ENCODE results near the gene CAND2.

Gene CAND2

DNA sequence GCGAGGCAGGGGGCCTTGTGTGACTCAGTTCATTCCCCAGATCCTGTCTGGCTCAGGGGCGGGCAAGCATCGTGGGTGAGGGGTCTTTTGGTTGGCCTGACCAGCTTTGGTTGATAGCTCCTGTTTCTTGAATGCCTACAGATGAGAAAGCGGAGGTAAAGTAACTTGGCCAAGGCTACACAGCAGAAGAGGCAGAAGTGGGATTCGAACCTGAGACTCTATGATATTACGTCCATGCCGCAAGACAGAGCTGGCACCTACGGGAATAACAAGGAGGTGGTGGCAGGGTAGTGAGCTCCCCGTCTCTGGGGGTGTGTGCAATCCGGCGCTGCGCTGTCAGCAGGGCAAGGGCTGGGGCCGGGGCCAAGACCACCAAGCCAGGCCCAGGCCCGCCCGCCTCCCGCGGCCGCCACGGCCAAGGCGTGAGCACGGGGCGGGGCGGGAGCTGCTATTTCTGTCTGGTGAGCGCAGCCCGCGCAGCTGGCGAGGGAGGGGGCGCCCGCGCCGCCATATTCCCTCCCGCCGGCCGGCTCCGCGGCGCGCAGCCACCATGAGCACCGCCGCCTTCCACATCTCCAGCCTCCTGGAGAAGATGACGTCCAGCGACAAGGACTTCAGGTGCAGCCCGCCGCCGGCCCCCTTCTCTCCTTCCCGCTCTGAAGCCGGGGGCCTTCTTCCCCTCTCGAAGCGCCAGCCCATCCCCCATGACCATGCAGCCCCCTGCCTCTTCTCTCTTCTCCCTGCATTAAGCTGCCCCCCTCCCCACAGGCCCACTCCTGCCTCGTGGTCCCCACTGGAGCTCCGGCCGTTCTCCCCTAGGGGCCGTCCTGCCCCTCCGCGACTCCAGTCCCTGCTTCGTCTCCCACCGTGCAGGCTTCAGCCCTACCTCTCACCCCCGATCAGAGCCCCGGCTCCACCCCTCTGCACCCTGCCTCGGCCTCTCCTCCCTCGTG lies at the start of gene CAND2:
Gene CAND2 (plus strand): TSS at position 510 of the 953 bp plus-strand sequence. CDS start 41 bp downstream, at position 551.
- H3K9me3 Mint-ChIP-seq: no peaks in the 10 kb centered on the region
- DNase-seq (peak; percentile 17), ATAC-seq (replicated peaks) (peak; percentile 69 to 76)
- H3K4me1 Mint-ChIP-seq: peaks cover 15 to 31% of the 10 kb centered on the region in 2 donors
- peak within 1 kb of the TSS; percentile 75 for H3K27ac Mint-ChIP-seq
- peaks cover 0 to 3% of the 10 kb centered on the region in 2 donors for H3K36me3 Mint-ChIP-seq
- peak within 1 kb of the TSS; percentile 80 to 87 for H3K4me3 Mint-ChIP-seq
- H3K27me3 Mint-ChIP-seq: peaks cover 12 to 22% of the 10 kb centered on the region in 2 donors

DNA sequence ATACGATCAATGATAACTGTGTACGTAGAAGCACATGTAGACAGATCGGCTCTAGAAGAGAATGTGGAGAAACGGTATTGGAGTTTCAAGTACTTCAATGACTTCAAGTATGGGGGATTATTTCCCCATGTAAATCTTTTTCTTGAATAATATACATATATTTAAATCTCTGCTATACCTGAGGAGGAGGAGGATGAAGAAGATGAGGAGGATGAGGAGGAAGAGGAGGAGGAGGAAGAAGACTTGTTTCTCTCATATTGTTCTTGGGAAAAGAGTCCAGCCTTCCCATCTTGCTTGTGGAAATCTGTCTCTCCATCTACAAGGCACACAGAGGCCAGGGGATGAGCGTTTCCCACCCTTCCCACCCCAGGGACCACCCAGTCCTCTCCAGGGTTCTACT lies 48.0 kb upstream of the CAND2 start:
- Mint-ChIP-seq H3K27me3 (peaks cover 9 to 19% of the 10 kb centered on the region in 2 donors), H3K4me3 (no peak overlapping the region), H3K9me3 (no peaks in the 10 kb centered on the region), H3K4me1 (peaks cover 25 to 30% of the 10 kb centered on the region in 2 donors), H3K27ac (peak overlapping the region; percentile 34), H3K36me3 (no peaks in the 10 kb centered on the region)
- DNase-seq (no peak), ATAC-seq (replicated peaks) (no peak)

DNA sequence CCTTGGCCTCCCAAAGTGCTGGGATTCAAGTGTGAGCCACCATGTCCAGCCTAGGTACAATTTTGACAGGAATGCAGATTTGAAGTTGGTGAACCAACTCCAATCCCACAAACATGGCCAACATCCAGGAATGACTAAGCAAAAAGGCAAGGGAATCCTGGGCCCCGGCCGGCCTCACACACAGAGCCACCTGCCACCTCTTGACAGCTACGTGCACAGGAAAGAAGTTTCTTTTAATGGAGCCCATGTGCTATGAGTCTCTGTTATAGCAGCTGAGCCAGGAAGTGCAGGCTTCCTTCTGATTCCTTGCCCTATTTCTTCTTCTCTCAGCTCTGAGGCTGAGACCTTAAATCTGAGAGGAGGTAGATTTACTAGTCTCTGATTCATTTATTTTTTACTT lies 46.3 kb upstream of the CAND2 start:
- peaks cover 28 to 36% of the 10 kb centered on the region in 2 donors for H3K4me1 Mint-ChIP-seq
- peaks cover 8 to 20% of the 10 kb centered on the region in 2 donors for H3K27me3 Mint-ChIP-seq
- H3K36me3 Mint-ChIP-seq: no peaks in the 10 kb centered on the region
- peak; percentile 25 to 26 for ATAC-seq (replicated peaks)
- no peak overlapping the region for H3K4me3 Mint-ChIP-seq
- H3K9me3 Mint-ChIP-seq: no peaks in the 10 kb centered on the region
- peak overlapping the region; percentile 62 for H3K27ac Mint-ChIP-seq
- no peak for DNase-seq

DNA sequence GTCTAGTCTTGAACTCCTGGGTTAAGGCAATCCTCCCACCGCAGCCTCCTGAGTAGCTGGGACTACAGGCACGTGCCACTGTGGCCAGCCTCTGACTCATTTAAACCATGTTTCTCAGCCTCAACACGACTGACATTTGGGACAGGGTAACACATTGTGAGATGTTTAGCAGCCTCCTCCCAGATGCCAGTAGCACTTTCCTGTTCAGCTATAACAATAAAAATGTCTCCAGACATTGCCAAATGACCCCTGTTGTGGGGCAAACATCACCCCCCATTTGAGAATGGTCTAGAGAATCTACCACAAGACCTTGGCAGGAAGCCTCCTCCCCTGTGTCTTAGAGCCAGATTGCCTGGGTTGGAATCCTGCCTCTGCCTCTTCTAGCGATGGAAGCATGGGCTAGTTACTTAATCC lies 45.8 kb upstream of the CAND2 start:
- no peaks in the 10 kb centered on the region for H3K9me3 Mint-ChIP-seq
- peak; percentile 78 to 82 for ATAC-seq (replicated peaks)
- peak; percentile 23 for DNase-seq
- H3K4me3 Mint-ChIP-seq: no peak overlapping the region
- no peaks in the 10 kb centered on the region for H3K36me3 Mint-ChIP-seq
- peaks cover 28 to 36% of the 10 kb centered on the region in 2 donors for H3K4me1 Mint-ChIP-seq
- peak overlapping the region; percentile 62 for H3K27ac Mint-ChIP-seq
- H3K27me3 Mint-ChIP-seq: peaks cover 9 to 24% of the 10 kb centered on the region in 2 donors

DNA sequence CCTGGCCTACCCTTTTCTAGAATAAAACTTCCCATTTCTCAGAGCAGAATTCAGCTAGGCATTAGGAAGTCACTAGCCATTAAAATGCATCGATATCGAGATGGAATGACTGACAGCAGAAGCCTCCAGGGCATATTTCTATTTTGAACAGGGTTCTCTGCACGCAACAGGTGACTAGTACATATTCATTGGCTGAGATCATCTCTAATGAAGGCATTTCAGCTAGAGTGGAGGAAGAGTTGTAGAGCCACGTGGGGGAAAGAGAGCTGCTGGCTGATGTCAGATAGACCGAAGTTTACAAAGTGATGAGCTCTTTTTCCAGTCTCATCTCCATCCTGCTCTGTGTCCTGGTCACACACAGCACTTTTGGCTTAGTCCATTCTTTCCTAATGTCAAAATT lies 44.9 kb upstream of the CAND2 start:
- H3K4me3 Mint-ChIP-seq: no peak overlapping the region
- H3K4me1 Mint-ChIP-seq: peaks cover 28 to 36% of the 10 kb centered on the region in 2 donors
- no peak for DNase-seq
- H3K27me3 Mint-ChIP-seq: peaks cover 14 to 28% of the 10 kb centered on the region in 2 donors
- no peak for ATAC-seq (replicated peaks)
- no peak overlapping the region for H3K27ac Mint-ChIP-seq
- H3K9me3 Mint-ChIP-seq: no peaks in the 10 kb centered on the region
- no peaks in the 10 kb centered on the region for H3K36me3 Mint-ChIP-seq

DNA sequence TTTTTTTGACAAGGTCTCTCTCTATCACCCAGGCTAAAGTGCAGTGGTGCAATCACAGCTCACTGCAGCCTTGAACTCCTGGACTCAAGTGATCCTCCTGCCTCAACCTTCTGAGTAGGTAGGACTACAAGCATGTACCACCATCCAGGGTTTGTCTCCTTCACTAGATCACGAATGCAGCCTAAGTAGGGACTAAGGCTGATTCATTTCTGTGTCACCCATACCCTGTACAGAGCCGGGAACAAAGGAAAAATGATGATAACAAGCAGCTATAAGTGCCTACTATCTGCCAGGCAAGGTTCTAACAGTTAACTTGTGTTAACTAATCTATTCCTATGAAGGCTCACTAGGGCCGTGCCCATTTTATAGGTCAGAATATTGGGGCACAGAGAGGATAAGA lies 44.4 kb upstream of the CAND2 start:
- H3K9me3 Mint-ChIP-seq: no peaks in the 10 kb centered on the region
- H3K36me3 Mint-ChIP-seq: peaks cover 0 to 1% of the 10 kb centered on the region in 2 donors
- peaks cover 30 to 36% of the 10 kb centered on the region in 2 donors for H3K4me1 Mint-ChIP-seq
- H3K27me3 Mint-ChIP-seq: peaks cover 18 to 28% of the 10 kb centered on the region in 2 donors
- no peak overlapping the region for H3K27ac Mint-ChIP-seq
- DNase-seq (no peak), ATAC-seq (replicated peaks) (no peak)
- no peak overlapping the region for H3K4me3 Mint-ChIP-seq

DNA sequence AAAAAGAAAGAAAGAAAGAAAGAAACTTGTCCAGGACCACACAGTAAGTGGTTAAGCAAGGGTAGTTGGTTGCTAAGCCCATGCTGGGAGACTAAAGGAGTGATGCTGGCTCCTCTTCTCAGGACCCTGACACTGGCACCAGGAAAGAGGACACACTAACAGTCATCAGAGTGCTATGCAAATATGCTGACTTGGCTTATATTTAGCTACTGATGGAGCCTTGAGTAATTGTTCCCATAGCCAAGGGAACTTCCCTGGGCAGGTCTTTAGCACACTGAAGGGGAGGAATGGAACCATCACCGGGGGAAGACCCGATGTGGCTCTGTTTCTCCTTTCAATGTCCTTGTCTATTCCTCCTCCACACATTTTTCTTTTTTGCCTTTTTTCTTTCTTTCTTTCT lies 43.7 kb upstream of the CAND2 start:
- no peak overlapping the region for H3K4me3 Mint-ChIP-seq
- ATAC-seq (replicated peaks): peak; percentile 29 to 67
- peak; percentile 11 for DNase-seq
- H3K27me3 Mint-ChIP-seq: peaks cover 18 to 26% of the 10 kb centered on the region in 2 donors
- H3K36me3 Mint-ChIP-seq: peaks cover 0 to 1% of the 10 kb centered on the region in 2 donors
- no peaks in the 10 kb centered on the region for H3K9me3 Mint-ChIP-seq
- H3K4me1 Mint-ChIP-seq: peaks cover 30 to 36% of the 10 kb centered on the region in 2 donors
- H3K27ac Mint-ChIP-seq: peak overlapping the region; percentile 48

DNA sequence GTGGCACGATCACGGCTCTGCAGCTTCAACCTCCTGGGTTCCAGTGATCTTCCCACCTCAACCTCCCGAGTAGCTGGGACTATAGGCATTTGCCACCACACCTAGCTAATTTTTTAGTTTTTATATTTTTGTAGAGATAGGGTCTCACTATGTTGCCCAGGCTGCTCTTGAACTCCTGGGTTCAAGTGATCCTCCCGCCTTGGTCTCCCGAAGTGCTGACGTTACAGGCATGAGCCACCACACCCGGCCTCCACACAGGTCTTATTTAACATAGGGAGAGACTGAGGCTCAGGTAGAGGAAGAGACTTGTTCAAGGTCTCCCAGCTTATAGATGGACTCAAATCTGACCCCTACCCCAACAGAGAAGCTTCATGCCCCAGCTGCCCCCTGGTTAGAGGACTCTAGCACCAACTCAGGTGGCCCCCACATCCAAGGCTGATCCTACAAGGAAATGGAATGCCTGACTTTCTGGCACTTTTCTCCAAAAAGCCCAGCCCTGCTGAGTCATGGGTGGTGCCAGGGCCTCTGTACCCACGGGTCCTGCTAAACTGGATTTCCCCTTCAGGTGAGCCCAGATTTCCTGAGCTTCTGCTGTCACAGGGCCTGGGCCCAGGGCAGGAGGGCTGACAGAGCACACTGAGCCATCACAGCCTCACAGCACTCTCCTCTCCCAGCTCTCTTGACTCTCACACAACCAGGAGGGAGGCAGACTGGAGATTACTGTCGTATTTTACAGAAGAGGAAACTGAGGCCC lies 43.0 kb upstream of the CAND2 start:
- no peak overlapping the region for H3K4me3 Mint-ChIP-seq
- peaks cover 0 to 1% of the 10 kb centered on the region in 2 donors for H3K36me3 Mint-ChIP-seq
- peaks cover 18 to 26% of the 10 kb centered on the region in 2 donors for H3K27me3 Mint-ChIP-seq
- DNase-seq: no peak
- no peak for ATAC-seq (replicated peaks)
- peaks cover 29 to 42% of the 10 kb centered on the region in 2 donors for H3K4me1 Mint-ChIP-seq
- no peak overlapping the region for H3K27ac Mint-ChIP-seq
- no peaks in the 10 kb centered on the region for H3K9me3 Mint-ChIP-seq

DNA sequence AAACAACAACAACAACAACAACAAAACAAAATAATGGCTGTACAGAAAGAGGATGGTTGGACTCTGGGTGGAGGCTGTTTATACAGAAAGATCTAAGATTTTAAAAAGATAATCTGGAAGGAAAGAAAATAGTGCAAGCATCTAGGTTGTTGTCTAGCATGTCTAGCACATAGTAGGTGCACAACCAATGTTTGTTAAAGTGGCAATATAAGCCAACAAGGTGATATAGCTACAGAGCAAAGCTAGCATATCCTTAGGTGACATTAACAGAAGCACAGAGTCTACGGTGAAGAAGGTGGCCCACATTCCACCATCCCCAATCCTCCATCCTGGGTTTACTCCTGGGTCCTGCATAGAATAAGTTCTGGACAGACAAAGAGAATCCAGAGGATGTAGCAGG lies 42.2 kb upstream of the CAND2 start:
- peaks cover 18 to 26% of the 10 kb centered on the region in 2 donors for H3K27me3 Mint-ChIP-seq
- no peak overlapping the region for H3K4me3 Mint-ChIP-seq
- DNase-seq (no peak), ATAC-seq (replicated peaks) (no peak)
- H3K27ac Mint-ChIP-seq: no peak overlapping the region
- peaks cover 0 to 1% of the 10 kb centered on the region in 2 donors for H3K36me3 Mint-ChIP-seq
- H3K9me3 Mint-ChIP-seq: no peaks in the 10 kb centered on the region
- H3K4me1 Mint-ChIP-seq: peaks cover 31 to 40% of the 10 kb centered on the region in 2 donors

DNA sequence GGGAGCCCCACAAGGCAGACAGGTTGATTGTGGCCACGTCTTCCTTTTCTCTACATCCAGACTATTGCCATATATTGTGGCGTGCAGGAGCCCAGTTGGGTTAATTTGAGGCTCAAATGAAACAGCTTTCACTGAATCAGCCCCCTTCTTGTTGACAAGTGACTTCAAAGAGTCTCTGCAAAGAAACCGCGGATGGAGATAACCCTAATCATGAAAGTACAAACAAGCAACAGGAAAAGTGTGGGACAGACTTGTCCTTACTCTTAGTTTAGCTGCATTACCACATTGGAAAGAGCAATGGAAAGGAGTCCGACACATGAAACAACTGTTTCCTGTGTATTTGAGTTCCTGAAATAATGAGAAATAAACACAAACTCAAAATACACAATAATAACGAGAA lies 40.7 kb upstream of the CAND2 start:
- Mint-ChIP-seq H3K36me3 (peaks cover 0 to 1% of the 10 kb centered on the region in 2 donors), H3K4me3 (no peak overlapping the region), H3K4me1 (peaks cover 30 to 33% of the 10 kb centered on the region in 2 donors), H3K27me3 (peaks cover 24 to 38% of the 10 kb centered on the region in 2 donors), H3K27ac (no peak overlapping the region), H3K9me3 (no peaks in the 10 kb centered on the region)
- DNase-seq (no peak), ATAC-seq (replicated peaks) (no peak)

DNA sequence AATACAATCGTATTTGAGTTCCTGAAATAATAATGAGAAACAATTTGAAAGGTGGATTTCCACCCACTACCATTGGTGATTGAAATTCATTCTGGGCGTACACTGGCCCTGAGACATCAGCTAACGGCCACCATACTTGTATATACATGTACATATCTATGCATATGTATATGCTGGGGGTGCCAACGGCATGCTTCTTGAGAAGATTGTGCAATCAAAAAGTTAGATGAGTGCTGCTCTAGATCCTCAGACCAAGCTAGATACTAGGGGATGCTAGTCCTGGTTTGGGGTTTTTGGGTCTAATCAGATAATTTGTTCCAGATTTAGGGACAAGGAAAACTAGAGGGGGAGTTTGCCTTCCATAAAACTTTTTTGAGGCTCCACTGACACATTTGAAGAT lies 40.3 kb upstream of the CAND2 start:
- Mint-ChIP-seq H3K9me3 (no peaks in the 10 kb centered on the region), H3K27ac (no peak overlapping the region), H3K4me1 (peaks cover 26 to 30% of the 10 kb centered on the region in 2 donors), H3K36me3 (peaks cover 0 to 1% of the 10 kb centered on the region in 2 donors), H3K27me3 (peaks cover 28 to 43% of the 10 kb centered on the region in 2 donors), H3K4me3 (no peak overlapping the region)
- no peak for DNase-seq
- no peak for ATAC-seq (replicated peaks)

DNA sequence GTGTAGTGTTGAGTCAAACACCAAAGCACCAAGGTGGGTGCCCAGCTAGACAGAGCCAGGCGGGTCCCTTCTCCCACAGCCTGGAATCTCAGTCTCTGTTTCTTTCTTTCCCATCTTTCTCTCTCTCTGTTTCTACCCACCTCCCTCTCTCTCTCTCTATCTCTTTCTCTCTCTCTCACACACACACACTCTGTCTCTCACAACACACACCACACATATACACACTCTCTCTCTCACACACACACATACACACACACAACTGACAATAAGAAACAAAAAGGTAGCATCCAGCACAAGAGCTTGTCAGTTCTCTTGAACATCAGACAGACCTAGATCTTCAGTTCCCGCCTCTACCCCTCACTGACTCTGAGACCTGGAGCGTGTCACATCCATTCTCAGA lies 39.8 kb upstream of the CAND2 start:
- Mint-ChIP-seq H3K9me3 (no peaks in the 10 kb centered on the region), H3K36me3 (peaks cover 0 to 1% of the 10 kb centered on the region in 2 donors), H3K4me1 (peaks cover 26 to 30% of the 10 kb centered on the region in 2 donors), H3K4me3 (no peak overlapping the region), H3K27me3 (peaks cover 28 to 47% of the 10 kb centered on the region in 2 donors), H3K27ac (no peak overlapping the region)
- DNase-seq (no peak), ATAC-seq (replicated peaks) (no peak)

DNA sequence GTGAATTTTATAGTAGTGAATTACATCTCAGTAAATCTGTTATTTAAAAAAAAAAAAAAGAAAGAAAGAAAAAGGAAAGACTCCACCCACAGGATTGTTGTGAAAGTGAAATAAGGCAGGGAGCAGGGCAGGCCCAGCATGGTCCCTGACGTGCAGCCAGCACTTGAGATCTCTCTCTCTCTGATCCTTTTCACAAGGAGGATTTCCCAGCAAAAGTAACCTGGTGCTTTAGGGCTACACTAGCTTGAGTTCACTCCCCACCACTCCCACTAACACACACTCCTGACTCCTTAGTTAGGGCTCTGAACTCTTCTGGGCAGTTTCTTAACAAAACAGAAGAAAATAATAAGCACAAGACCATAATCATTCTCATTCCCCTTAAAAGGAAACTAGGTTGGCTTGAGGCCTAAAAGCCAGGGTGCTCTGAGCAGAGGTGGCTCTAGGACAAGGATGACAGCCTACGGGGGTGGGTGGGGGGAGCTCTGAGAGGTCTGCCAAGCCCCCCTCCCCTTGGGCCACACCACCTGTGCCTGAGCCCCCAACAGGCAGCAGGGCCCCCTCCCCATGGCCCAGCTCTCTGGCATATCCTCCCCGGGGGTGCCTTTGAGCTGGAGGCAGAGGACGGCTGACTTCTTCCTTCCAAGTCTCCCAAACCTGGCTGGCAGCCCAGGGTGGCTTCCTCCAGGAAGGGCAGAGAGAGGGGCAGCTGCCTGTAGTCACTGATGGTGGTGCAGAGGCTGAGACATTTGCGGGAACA lies 38.3 kb upstream of the CAND2 start:
- no peaks in the 10 kb centered on the region for H3K9me3 Mint-ChIP-seq
- ATAC-seq (replicated peaks) (peak; percentile 41 to 52), DNase-seq (no peak)
- H3K4me1 Mint-ChIP-seq: peaks cover 21 to 25% of the 10 kb centered on the region in 2 donors
- H3K36me3 Mint-ChIP-seq: peaks cover 0 to 1% of the 10 kb centered on the region in 2 donors
- peaks cover 26 to 54% of the 10 kb centered on the region in 2 donors for H3K27me3 Mint-ChIP-seq
- H3K27ac Mint-ChIP-seq: no peak overlapping the region
- H3K4me3 Mint-ChIP-seq: no peak overlapping the region
